ENCODE data around the gene KIFC3.
"Not testable (repeated sequence)": the region's sequence is repeated elsewhere in the genome, so short reads cannot be mapped to it uniquely, and the experiment has no call there.

The KIFC3 gene

GRCh38 chr16:57720142-57720575, 82.1 kb downstream of the KIFC3 start:
- no peak for DNase-seq

GRCh38 chr16:57714047-57714446, 88.2 kb downstream of the KIFC3 start:
- no peak for DNase-seq

GRCh38 chr16:57713596-57713995, 88.7 kb downstream of the KIFC3 start:
- DNase-seq: no peak

GRCh38 chr16:57712569-57712968, 89.7 kb downstream of the KIFC3 start:
- not testable (repeated sequence) for DNase-seq

GRCh38 chr16:57711993-57712392, 90.3 kb downstream of the KIFC3 start:
- no peak for DNase-seq

- no peak for DNase-seq
These were observed 90.9 kb downstream of the KIFC3 start for GRCh38 chr16:57711346-57711745.

GRCh38 chr16:57709663-57710062, 92.6 kb downstream of the KIFC3 start:
- no peak for DNase-seq
